ENCODE results near the gene ARL8A.

DNA sequence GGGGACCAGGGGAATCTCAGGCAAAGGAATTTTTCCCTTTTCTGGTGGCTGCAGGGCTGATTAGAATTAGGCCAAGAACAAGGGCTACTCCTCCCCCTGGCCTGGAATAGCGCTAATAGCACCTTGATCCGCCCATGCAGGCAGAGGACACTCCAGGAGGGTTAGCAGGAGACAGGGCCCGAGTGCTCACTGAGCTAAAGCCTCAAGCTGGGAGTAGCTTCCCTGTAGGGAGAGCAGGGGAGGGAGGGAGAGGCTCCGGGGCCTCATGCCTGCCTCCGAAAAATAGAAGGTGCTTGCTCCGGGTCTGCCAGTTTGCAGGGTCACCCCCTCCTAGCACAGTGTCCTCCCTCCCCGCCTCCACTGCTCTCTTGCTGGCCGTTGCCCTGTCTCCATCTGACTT is 12.1 kb upstream of the ARL8A start:
- TF ChIP-seq, protein P1, sequence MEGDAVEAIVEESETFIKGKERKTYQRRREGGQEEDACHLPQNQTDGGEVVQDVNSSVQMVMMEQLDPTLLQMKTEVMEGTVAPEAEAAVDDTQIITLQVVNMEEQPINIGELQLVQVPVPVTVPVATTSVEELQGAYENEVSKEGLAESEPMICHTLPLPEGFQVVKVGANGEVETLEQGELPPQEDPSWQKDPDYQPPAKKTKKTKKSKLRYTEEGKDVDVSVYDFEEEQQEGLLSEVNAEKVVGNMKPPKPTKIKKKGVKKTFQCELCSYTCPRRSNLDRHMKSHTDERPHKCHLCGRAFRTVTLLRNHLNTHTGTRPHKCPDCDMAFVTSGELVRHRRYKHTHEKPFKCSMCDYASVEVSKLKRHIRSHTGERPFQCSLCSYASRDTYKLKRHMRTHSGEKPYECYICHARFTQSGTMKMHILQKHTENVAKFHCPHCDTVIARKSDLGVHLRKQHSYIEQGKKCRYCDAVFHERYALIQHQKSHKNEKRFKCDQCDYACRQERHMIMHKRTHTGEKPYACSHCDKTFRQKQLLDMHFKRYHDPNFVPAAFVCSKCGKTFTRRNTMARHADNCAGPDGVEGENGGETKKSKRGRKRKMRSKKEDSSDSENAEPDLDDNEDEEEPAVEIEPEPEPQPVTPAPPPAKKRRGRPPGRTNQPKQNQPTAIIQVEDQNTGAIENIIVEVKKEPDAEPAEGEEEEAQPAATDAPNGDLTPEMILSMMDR (IDR thresholded peaks at IDR 0.05), result no peak
- no peak for TF ChIP-seq POLR2AphosphoS5 (IDR thresholded peaks at IDR 0.05)
- TF ChIP-seq POLR2A (IDR thresholded peaks at IDR 0.05), result no peak
- TF ChIP-seq EP300 (IDR thresholded peaks at IDR 0.05), result no peak

Measured in upper lobe of left lung (tissue), 4 donors.